Mesendoderm (in vitro differentiated cells): ENCODE data around the gene HS3ST6.
"Not testable (repeated sequence)": the region's sequence is repeated elsewhere in the genome, so short reads cannot be mapped to it uniquely, and the experiment has no call there.

Source experiments
- DNase-seq: peaks from one replicate; pipeline ENCODE4 v3.0.0; 2013
- H2AK5ac ChIP-seq: 2 replicates; pipeline ENCODE4 v1.6.1; 2013; ENCODE audit warnings: low read length, inconsistent platforms
- H2BK120ac ChIP-seq: 2 replicates; pipeline ENCODE4 v1.6.1; 2013; ENCODE audit warnings: low read depth, mild to moderate bottlenecking, low read length, moderate library complexity, mixed read lengths
- H2BK15ac ChIP-seq: replicated peaks from 2 replicates; pipeline ENCODE4 v1.6.1; 2013; ENCODE audit warnings: low read depth, mild to moderate bottlenecking, moderate library complexity
- H2BK5ac ChIP-seq: 2 replicates; pipeline ENCODE4 v1.6.1; 2013; ENCODE audit warnings: low read length, inconsistent platforms
- H3K18ac ChIP-seq: 2 replicates; pipeline ENCODE4 v1.6.1; 2013; ENCODE audit warnings: mild to moderate bottlenecking, low read length, mixed read lengths
- H3K23ac ChIP-seq: one replicate; pipeline ENCODE4 v1.6.1; 2013; ENCODE audit warnings: low read length
- H3K27ac ChIP-seq: 2 replicates; pipeline ENCODE4 v1.5.1; 2013; ENCODE audit warnings: low read depth, mild to moderate bottlenecking, inconsistent platforms, low read length, moderate library complexity
- H3K27me3 ChIP-seq: 2 replicates; pipeline ENCODE4 v1.6.1; 2013; ENCODE audit warnings: low read length, control low read depth, mild to moderate bottlenecking, inconsistent platforms; ENCODE audit not compliant: insufficient read depth, poor library complexity
- H3K36me3 ChIP-seq: 2 replicates; pipeline ENCODE4 v1.6.1; 2013; ENCODE audit warnings: low read length, inconsistent platforms; ENCODE audit not compliant: control insufficient read depth, insufficient read depth
- H3K4ac ChIP-seq: one replicate; pipeline ENCODE4 v1.6.1; 2013; ENCODE audit warnings: low read depth, mild to moderate bottlenecking, low read length, moderate library complexity
- H3K4me1 ChIP-seq: 2 replicates; pipeline ENCODE4 v1.6.1; 2013; ENCODE audit warnings: low read depth, low read length, inconsistent platforms; ENCODE audit not compliant: control insufficient read depth
- H3K4me2 ChIP-seq: 2 replicates; pipeline ENCODE4 v1.6.1; 2013; ENCODE audit warnings: low read length
- H3K4me3 ChIP-seq: 2 replicates; pipeline ENCODE4 v1.5.1; 2013; ENCODE audit warnings: mild to moderate bottlenecking, low read length
- H3K56ac ChIP-seq: one replicate; pipeline ENCODE4 v1.6.1; 2013; ENCODE audit warnings: low read length
- H3K79me1 ChIP-seq: 2 replicates; pipeline ENCODE4 v1.6.1; 2013; ENCODE audit warnings: low read length, inconsistent platforms
- H3K79me2 ChIP-seq: 2 replicates; pipeline ENCODE4 v1.6.1; 2013; ENCODE audit warnings: mild to moderate bottlenecking, low read length; ENCODE audit not compliant: control insufficient read depth, insufficient read depth
- H3K9ac ChIP-seq: 2 replicates; pipeline ENCODE4 v1.6.1; 2013; ENCODE audit warnings: low read length, inconsistent platforms
- H4K5ac ChIP-seq: one replicate; pipeline ENCODE4 v1.6.1; 2013; ENCODE audit warnings: low read length
- H4K8ac ChIP-seq: one replicate; pipeline ENCODE4 v1.6.1; 2013; ENCODE audit warnings: low read depth, mild to moderate bottlenecking, control low read depth, low read length, moderate library complexity
- WGBS: extraction: QIAGEN DNeasy Blood & Tissue Kit; methylation state at CpG from one replicate; pipeline ENCODE4 v1.1.7; 2013; ENCODE audit warnings: low lambda C conversion rate, missing lambda C conversion rate; ENCODE audit not compliant: insufficient coverage; ENCODE audit errors: extremely low coverage; 5-methylcytosine and 5-hydroxymethylcytosine counted together

Gene HS3ST6

GRCh38 chr16:1877804-1878203, 40.4 kb downstream of the HS3ST6 start:
- Histone ChIP-seq H3K27ac (no peak overlapping the region), H4K8ac (no peak overlapping the region), H3K79me2 (no peaks in the 10 kb centered on the region), H3K36me3 (no peaks in the 10 kb centered on the region), H4K5ac (no peak overlapping the region), H3K4ac (no peak overlapping the region), H3K23ac (no peak overlapping the region), H3K4me2 (no peak overlapping the region), H3K4me1 (no peaks in the 10 kb centered on the region), H2AK5ac (no peak overlapping the region), H3K9ac (no peak overlapping the region), H3K4me3 (no peak overlapping the region), H2BK120ac (no peak overlapping the region), H3K27me3 (peaks cover 2% of the 10 kb centered on the region), H2BK5ac (no peak overlapping the region), H3K18ac (no peak overlapping the region), H3K56ac (no peak overlapping the region), H3K79me1 (no peaks in the 10 kb centered on the region), H2BK15ac (no peak overlapping the region)
- WGBS: no CpG with 5 or more reads among the region's 11 CpGs
- DNase-seq: no peak

DNA sequence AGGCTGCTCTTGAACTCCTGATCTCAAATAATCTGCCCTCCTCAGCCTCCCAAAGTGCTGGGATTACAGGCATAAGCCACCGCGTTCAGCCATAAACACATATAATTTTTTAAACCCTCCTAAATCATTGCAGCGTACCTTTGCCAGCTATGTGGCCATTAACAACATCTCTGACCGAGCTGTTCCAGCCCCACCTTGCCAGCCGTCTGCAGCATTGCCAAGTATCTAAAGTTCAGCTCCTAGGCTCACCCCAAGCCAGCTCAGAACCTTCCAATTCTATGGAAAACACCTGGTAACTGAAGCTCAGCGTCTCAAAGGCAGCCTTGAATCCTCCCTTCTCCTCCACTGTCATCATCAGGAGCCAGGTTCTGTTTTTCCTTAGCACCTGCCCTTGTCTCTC, 41.1 kb downstream of the HS3ST6 start:
- Histone ChIP-seq H3K27me3 (peaks cover 2% of the 10 kb centered on the region), H3K36me3 (no peaks in the 10 kb centered on the region), H3K4ac (no peak overlapping the region), H3K18ac (no peak overlapping the region), H2BK15ac (no peak overlapping the region), H3K4me3 (no peak overlapping the region), H3K9ac (no peak overlapping the region), H3K4me1 (no peaks in the 10 kb centered on the region), H2BK5ac (no peak overlapping the region), H4K5ac (no peak overlapping the region), H3K56ac (no peak overlapping the region), H4K8ac (no peak overlapping the region), H3K4me2 (no peak overlapping the region), H3K79me1 (no peaks in the 10 kb centered on the region), H3K79me2 (no peaks in the 10 kb centered on the region), H3K27ac (no peak overlapping the region), H2BK120ac (no peak overlapping the region), H3K23ac (no peak overlapping the region), H2AK5ac (no peak overlapping the region)
- WGBS: no CpG with 5 or more reads among the region's 6 CpGs
- no peak for DNase-seq

DNA sequence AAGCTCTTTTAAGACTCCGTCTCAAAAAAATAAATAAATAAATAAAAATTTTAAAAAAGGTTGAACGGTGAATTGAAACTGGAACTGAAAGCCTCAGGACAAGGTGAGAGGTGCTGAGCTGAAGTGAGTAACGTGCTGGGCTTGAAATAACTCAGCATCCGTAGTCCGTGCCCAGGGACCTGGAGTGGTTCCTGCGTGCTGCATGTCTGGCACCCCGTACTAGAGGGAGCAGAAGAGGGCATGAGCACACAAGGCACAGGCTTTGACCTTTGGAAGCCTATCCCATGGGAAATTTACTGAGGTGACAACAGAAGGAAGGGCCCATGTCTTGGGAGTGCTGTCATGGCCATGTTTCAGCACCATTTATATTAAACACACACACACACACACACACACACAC, 41.7 kb downstream of the HS3ST6 start:
- Histone ChIP-seq H3K27ac (no peak overlapping the region), H4K5ac (no peak overlapping the region), H3K4me1 (no peaks in the 10 kb centered on the region), H2BK5ac (no peak overlapping the region), H3K56ac (no peak overlapping the region), H3K36me3 (no peaks in the 10 kb centered on the region), H3K79me1 (no peaks in the 10 kb centered on the region), H3K4me2 (no peak overlapping the region), H2BK15ac (no peak overlapping the region), H3K18ac (no peak overlapping the region), H2AK5ac (no peak overlapping the region), H3K9ac (no peak overlapping the region), H4K8ac (no peak overlapping the region), H2BK120ac (no peak overlapping the region), H3K23ac (no peak overlapping the region), H3K4ac (no peak overlapping the region), H3K79me2 (no peaks in the 10 kb centered on the region), H3K27me3 (peaks cover 2% of the 10 kb centered on the region), H3K4me3 (no peak overlapping the region)
- no peak for DNase-seq
- no CpG with 5 or more reads among the region's 7 CpGs for WGBS

DNA sequence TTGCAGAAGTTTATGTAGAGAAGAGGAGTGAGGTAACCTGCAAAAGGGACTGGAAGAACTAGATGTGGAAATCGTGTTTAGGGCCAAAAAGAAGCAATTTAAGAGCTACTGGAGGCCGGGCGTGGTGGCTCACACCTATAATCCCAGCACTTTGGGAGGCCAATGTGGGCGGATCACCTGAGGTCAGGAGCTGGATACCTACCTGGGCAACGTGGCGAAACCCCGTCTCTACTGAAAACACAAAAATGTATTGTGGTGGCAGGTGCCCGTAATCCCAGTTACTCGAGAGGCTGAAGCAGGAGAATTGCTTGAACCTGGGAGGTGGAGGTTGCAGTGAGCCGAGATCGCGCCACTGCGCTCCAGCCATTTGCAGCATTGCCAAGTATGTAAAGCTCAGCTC, 42.1 kb downstream of the HS3ST6 start:
- not testable (repeated sequence) for H3K9ac ChIP-seq, H2BK120ac ChIP-seq, H3K4me2 ChIP-seq, H3K79me2 ChIP-seq, H2AK5ac ChIP-seq, H3K27ac ChIP-seq, H4K8ac ChIP-seq, H2BK5ac ChIP-seq, H4K5ac ChIP-seq, H3K23ac ChIP-seq, H3K18ac ChIP-seq, DNase-seq, H3K4me1 ChIP-seq, H3K79me1 ChIP-seq, H3K56ac ChIP-seq, H2BK15ac ChIP-seq, H3K36me3 ChIP-seq, H3K27me3 ChIP-seq, H3K4ac ChIP-seq, H3K4me3 ChIP-seq
- WGBS: no CpG with 5 or more reads among the region's 13 CpGs

DNA sequence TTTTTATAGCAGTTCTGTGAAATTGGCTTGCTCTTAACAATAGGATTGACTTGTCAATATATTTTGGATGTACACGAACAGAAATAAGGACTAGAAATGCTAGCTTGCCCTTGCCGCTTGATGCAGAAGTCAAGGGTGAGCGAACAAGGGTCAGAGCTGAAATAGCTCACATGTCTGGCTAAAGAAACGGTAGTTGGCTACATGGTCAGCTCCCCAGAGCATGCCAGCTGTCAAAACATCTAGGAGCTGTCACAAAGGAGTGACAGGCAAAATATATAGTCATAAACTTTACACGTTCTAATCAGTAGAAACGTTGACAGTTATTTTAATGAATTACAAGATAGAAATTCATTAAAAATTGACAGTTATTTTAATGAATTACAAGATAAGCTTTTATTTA, 43.4 kb downstream of the HS3ST6 start:
- no peak overlapping the region for H3K18ac ChIP-seq
- no peak overlapping the region for H3K4me2 ChIP-seq
- no peaks in the 10 kb centered on the region for H3K36me3 ChIP-seq
- H3K27me3 ChIP-seq: peaks cover 2% of the 10 kb centered on the region
- H4K8ac ChIP-seq: no peak overlapping the region
- H2BK15ac ChIP-seq: no peak overlapping the region
- no CpG with 5 or more reads among the region's 6 CpGs for WGBS
- no peak overlapping the region for H2AK5ac ChIP-seq
- H3K4ac ChIP-seq: no peak overlapping the region
- no peaks in the 10 kb centered on the region for H3K79me1 ChIP-seq
- H3K79me2 ChIP-seq: no peaks in the 10 kb centered on the region
- H3K56ac ChIP-seq: no peak overlapping the region
- H2BK5ac ChIP-seq: no peak overlapping the region
- H3K27ac ChIP-seq: no peak overlapping the region
- H3K4me1 ChIP-seq: no peaks in the 10 kb centered on the region
- H3K4me3 ChIP-seq: no peak overlapping the region
- no peak overlapping the region for H3K23ac ChIP-seq
- H3K9ac ChIP-seq: no peak overlapping the region
- DNase-seq: no peak
- H4K5ac ChIP-seq: no peak overlapping the region
- H2BK120ac ChIP-seq: no peak overlapping the region

GRCh38 chr16:1871974-1872635, 46.1 kb downstream of the HS3ST6 start, which contains the start of gene MEIOB:
Gene MEIOB, minus strand, starts transcription at chr16:1872164. Its CDS starts 3,989 bp downstream, at chr16:1868175.
- Histone ChIP-seq H3K56ac (no peak within 1 kb of the TSS), H3K18ac (no peak within 1 kb of the TSS), H3K79me2 (no peaks in the 10 kb centered on the region), H3K4me2 (no peak within 1 kb of the TSS), H4K5ac (no peak within 1 kb of the TSS), H2BK5ac (no peak within 1 kb of the TSS), H3K4ac (no peak within 1 kb of the TSS), H2BK15ac (no peak within 1 kb of the TSS), H3K79me1 (no peaks in the 10 kb centered on the region), H3K27ac (no peak within 1 kb of the TSS), H3K23ac (no peak within 1 kb of the TSS), H3K27me3 (no peaks in the 10 kb centered on the region), H4K8ac (no peak within 1 kb of the TSS), H3K4me1 (no peaks in the 10 kb centered on the region), H3K9ac (no peak within 1 kb of the TSS), H2BK120ac (no peak within 1 kb of the TSS), H3K36me3 (no peaks in the 10 kb centered on the region), H3K4me3 (no peak within 1 kb of the TSS), H2AK5ac (no peak within 1 kb of the TSS)
- no CpG with 5 or more reads among the region's 68 CpGs for WGBS
- peak; percentile 73 for DNase-seq
